HFF-Myc (cell line): ENCODE results near the gene RNF135.
"Not testable (repeated sequence)": the region's sequence is repeated elsewhere in the genome, so short reads cannot be mapped to it uniquely, and the experiment has no call there.

Experiments used
- DNase-seq: peaks from one replicate; pipeline ENCODE4 v3.0.0-alpha.2; 2011; ENCODE audit warnings: low read depth; ENCODE audit errors: extremely low read depth
- H3K4me3 ChIP-seq: replicated peaks from 2 replicates; pipeline ENCODE4 v1.5.1; 2011; ENCODE audit warnings: low read depth, mild to moderate bottlenecking, control low read depth, low read length
- CTCF ChIP-seq: IDR thresholded peaks from 2 replicates; pipeline ENCODE4 v1.5.1; 2012; ENCODE audit warnings: mild to moderate bottlenecking, low read depth, low read length, control low read depth; ENCODE audit errors: missing control alignments

The RNF135 gene

DNA sequence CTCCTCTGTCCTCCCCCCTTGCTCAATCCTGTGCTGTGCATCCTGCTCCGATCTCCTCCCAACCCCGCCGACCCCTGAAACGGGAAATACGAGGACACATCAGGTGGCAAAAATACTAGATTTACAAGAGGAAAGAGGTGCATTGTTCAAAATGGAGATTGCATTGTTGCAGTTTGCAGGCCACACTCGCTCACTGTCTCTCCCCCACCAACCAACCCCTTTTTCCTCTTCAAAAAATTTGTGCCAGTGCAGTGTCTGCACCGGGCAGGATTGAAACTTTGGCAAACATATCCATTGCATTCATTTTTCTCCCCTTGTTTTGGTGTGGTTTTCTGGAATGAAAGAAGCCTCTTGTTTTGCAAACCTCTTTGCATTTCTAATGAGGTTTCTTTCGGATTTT is 61.0 kb downstream of the RNF135 start:
- TF ChIP-seq CTCF, result no peak
- no peak for DNase-seq
- H3K4me3 ChIP-seq, result no peak overlapping the region

DNA sequence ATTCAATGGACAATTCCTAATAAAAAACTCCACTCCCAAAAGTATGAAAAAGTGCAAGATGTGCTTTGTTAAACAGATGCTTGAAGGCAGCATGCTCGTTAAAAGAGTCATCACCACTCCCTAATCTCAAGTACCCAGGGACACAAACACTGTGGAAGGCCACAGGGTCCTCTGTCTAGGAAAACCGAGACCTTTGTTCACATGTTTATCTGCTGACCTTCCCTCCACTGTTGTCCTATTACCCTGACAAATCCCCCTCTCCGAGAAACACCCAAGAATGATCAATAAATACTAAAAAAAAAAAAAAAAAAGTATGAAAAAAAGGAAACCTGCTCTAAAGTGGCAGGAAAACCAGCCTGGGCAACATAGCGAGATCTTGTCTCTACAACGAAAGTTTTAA is 64.8 kb downstream of the RNF135 start:
- H3K4me3 ChIP-seq, DNase-seq: not testable (repeated sequence)

GRCh38 chr17:31040837-31041236 is 70.0 kb downstream of the RNF135 start:
- not testable (repeated sequence) for H3K4me3 ChIP-seq, DNase-seq

DNA sequence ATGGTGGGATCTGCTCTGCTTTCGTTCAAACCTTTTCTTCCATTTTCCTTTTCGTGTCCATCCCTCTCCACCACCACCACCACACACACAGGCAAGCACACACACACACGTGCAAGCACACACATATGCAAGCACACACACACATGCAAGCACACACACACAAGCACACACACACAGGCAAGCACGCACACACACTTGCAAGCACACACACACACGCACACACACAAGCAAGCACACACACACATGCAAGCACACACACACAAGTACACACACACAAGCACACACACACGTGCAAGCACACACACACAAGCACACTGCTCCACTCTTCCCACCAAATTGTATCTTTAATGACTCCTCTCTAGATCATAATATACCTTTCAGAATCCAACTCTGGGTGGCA is 71.5 kb downstream of the RNF135 start:
- DNase-seq, H3K4me3 ChIP-seq: not testable (repeated sequence)

- not testable (repeated sequence) for DNase-seq, H3K4me3 ChIP-seq
These were observed 76.1 kb downstream of the RNF135 start for GRCh38 chr17:31046856-31047425.

GRCh38 chr17:31048142-31048541 is 77.3 kb downstream of the RNF135 start:
- no peak for TF ChIP-seq CTCF
- H3K4me3 ChIP-seq, result no peak overlapping the region
- no peak for DNase-seq

DNA sequence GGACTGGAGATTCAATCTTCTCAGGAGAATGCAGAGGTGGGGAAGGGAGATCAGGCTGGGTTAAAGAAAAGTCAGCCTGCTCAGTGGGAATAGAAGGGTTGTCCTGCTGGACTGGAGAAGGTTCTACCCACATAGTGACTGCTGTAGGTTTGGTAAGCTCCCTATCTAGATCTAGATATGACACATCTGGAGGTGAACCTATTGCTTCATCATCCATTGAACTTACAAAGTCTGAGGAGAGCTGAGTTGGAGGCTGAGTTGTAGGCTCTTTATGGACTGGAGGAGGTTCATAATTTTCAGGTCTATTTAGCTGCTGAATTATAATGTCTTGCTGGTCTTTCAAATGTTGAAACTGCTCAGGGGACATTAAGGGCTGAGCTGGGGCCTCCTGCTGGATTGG is 77.9 kb downstream of the RNF135 start:
- TF ChIP-seq CTCF, result no peak
- DNase-seq, result no peak
- H3K4me3 ChIP-seq, result no peak overlapping the region
